Measurements from ENCODE around the gene ARHGEF17.

DNA sequence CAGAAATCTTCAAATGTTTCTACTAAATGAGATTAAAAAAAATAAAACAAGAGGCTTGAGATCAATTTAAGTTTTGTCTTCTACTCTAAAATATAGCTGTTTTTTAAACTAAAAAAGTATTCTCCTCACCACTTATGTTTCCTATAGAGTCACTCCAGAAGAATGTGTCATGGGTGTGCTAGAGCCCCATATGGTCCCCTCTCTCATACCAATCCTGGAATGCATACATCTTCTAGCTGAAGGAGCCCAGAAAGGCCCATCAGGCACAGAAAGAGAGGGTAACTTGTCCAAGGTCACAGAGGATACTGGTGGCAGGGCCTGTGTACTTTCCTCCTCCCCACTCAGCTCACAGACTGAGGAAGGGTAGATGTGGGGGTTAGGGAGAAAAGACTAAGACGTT, 102.6 kb downstream of the ARHGEF17 start:
- TF ChIP-seq CTCF (IDR thresholded peaks at IDR 0.05) (no peak), POLR2AphosphoS5 (IDR thresholded peaks at IDR 0.05) (no peak)

Data from esophagus muscularis mucosa (tissue), 3 donors.